ENCODE results near the gene TRIM10.
"Not testable (repeated sequence)": the region's sequence is repeated elsewhere in the genome, so short reads cannot be mapped to it uniquely, and the experiment has no call there.

Gene TRIM10

GRCh38 chr6:30171677-30172471 lies 10.9 kb upstream of the TRIM10 start:
- no peak for DNase-seq

DNA sequence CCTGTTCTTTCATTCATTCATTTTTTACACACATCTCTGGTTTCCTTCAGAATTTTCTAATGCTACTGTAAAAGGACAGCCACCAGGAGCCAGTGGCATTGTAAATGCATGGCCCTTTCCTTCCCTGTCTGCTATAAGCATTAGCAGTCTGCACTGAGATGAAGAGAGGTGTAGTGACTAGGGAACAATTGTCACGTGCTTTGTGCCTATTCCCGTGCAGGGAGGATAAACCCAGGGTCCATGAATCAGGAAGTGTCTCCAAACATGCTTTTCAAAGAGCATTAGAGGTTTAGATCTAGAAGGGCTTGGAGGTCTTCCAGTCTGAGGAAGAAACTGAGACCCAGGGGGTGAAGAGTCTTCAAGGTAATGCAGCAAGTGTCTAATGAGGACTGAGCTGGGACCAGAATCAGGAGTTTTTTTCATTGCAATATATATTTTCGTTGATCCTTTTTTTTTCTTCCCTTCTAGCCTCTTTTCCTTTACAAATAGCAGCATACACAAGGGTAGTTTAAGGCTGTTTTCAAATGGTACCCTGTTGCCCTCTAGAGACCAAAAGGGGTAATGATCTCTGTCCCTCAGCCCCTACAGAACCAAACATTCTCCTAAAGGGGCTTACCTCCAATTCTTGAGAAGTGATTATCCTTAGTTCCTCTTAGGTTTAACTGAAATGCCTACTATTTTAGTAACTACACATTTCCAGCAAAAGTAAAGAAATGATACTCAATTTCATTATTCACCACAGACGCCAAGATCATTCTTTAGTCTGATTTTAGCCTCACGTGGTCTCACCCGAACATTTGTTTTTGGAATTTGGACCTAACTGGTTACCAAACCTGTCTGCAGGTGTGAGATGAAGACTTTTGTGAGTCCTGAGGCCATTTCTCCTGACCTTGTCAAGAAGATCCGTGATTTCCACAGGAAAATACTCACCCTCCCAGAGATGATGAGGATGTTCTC lies 8.9 kb upstream of the TRIM10 start:
- DNase-seq: no peak

DNA sequence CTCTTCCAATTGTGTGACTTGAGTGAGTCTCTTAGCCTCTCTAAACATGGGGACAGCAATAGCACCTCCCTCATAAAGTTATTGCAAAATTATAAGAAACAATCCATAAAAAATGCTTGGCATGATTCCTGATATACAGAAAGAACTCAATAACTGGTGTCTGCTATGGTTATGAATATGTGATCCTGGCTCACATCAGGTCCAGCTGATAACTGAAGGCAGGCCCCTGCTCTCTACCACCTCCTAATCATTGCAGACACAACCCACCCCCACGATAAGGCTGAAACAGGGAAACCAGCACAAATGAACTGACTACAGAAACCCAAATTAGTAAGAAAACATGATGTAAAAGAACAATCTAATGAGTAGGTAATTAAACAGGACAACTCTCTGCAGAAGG lies 7.7 kb upstream of the TRIM10 start:
- no peak for DNase-seq

GRCh38 chr6:30167101-30167500 lies 6.1 kb upstream of the TRIM10 start:
- no peak for DNase-seq

DNA sequence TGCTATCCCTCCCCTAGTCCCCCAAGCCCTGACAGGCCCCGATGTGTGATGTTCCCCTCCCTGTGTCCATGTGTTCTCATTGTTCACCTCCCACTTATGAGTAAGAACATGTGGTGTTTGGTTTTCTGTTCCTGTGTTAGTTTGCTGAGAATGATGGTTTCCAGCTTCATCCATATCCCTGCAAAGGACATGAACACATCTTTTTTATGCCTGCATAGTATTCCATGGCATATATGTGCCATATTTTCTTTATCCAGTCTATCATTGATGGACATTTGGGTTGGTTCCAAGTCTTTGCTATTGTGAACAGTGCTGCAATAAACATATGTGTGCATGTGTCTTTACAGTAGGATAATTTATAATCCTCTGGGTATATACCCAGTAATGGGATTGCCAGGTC lies 4.2 kb upstream of the TRIM10 start:
- not testable (repeated sequence) for DNase-seq

- no peak for DNase-seq
Measured at GRCh38 chr6:30164714-30165113, 3.7 kb upstream of the TRIM10 start.

DNA sequence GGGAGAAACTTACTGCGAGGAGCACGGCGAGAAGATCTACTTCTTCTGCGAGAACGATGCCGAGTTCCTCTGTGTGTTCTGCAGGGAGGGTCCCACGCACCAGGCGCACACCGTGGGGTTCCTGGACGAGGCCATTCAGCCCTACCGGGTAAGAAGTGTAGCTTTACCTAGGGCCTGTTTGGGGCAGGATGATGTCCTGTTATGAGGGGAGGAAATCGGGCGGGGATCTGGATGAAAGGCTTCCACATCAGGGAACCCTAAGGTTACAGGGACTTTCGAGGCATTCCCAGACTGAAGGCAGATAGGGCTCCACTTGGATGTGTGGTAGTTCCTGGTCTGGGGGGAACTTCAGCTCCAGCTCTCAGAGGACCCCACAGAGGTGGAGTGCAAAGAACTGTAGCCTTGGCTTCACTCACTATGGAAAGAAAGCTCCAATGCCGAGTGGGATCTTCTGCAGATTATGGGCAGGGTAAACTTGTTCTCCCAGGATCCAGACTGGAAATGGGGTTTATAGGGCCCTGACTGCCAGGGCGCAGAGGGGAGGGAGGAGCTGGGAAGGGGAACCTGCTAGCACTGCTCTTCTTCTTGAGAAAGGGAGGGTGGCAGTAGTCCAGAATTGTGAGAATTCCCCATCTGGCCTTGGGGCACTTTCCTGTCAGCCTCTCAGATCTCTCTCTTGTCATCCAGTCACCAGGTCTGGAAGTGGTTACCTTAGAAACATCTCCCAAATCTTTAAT lies 3.1 kb upstream of the TRIM10 start:
- no peak for DNase-seq

- DNase-seq: no peak
Measured at GRCh38 chr6:30163090-30163917, 2.3 kb upstream of the TRIM10 start, which contains the start of gene TRIM15. Gene TRIM15 (plus strand): TSS chr6:30163546. CDS start chr6:30163685, 139 bp downstream.

DNA sequence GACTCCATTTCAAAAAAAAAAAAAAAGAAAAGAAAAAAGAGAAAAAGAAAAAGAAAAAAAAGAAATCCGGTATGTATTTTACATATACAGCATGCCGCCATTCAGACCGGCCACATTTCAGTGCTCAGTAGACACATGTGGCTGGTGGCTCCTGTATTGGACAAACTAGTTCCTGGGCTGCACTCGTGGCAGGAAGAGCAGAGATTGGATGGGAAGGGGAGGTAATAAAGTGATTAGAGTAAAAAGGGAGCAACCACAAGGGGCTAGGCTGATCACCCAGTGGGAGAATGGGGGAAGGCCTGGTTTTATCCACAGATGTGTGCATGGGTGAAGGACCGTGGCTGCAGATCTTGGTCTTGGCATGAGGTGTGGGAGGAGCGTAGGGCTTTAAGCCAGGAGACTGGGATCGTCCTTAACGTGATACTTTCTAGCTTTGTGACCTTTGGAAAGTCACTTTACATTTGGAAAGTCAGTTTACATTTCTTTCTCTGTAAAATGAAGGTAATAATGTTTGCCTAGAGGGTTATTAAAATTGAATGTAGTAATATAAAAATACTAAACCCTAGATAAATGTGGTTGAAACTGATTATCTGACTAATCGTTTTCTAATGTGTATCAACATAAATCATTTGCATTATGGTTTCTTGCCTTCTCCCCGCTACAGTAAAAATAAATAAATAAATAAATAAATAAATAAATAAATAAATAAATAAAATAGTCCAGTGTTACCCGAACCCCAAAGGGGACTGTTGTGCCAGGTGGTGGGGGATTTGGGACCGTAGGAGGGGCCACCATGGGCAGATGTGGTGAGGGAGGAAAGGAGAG lies 1.5 kb upstream of the TRIM10 start:
- DNase-seq: no peak

DNA sequence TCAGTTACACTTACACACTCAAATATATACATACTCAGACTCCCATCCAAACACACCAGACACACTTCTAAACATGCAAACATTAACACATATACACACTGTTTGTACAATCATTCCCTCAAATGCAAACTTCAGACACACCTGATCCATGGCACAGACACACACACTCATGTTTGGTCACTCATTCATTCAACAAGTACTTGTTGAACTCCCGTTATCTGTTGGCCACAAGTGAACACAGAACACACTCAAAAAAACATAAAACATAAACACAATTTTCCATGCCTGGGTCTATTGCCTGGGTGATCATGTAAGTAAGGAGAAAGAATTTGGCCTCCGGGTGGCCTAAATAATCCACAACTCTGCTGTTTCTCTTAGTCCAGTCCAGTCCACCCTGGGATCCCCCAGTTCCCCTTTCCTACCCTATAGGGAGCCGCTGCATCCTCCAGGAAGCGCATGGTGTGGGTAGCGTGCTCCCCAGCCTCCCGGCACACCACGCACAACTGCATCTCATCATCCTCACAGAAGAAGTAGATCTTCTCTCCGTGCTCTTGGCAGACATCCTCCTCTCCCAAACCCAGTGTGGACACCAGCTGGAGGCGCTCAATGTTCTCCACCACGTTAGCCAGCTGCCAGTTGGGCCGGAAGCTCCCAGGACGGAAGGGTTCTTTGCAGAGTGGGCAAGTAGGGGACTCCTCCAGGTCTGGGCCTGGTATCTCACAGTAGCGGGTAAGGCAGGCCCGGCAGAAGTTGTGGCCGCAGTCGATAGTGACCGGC lies 815 bp downstream of the TRIM10 start:
- DNase-seq: no peak

GRCh38 chr6:30158475-30159040 lies 2.5 kb downstream of the TRIM10 start:
- no peak for DNase-seq

DNA sequence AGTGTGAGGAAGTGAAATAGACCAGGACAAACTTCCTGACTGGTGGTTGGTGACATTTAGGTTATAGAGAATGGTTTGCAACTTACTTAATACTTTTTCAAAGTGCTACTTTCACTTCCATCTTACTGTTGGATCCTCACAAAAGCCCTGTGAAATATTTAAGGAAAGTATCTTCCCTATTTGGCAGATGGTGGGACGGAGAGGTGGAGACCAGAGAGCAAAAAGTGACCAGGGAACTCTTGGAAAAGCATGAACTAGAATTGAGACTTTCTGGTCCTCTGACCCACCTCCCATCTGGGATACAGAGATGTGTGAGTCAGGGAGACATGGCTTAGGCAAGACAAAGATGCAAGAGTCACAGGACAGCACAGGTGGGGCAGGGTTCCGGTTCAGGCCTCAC lies 3.0 kb downstream of the TRIM10 start:
- DNase-seq: no peak

DNA sequence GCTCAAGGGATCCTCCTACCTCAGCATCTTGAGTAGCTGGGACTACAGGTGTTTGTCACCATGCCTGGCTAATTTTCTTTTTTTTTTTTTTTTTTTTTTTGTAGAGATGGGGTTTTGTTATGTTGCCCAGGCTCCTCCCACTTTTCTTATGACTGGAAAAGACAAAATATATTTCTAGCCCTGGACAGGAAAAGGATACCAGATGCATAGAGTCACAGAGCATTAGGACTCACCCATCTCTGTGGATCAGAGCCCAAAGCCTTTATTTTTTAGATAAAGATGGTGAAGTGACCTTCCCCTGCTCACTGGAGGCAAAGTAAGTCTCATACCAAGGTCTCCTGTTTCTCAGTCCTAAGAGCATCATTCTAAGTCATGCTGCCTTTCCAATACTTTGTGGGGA lies 3.4 kb downstream of the TRIM10 start:
- DNase-seq: no peak

GRCh38 chr6:30156774-30157173 lies 4.2 kb downstream of the TRIM10 start:
- DNase-seq: no peak

DNA sequence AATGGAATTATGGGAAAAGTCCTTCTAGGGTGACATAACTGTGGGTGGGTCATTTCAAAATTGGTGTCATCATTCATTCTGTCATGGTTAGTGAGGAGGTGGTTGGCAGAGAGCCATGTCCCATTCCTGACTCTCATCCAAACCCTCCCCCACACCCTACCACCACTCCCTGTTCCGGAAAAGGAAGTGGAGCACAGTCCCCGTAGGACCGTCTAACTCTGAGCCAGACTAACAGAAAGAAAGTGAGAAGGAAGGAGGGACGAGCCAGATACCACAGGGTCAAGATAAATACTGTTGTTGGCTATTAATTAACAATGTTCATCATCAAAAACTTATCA lies 4.8 kb downstream of the TRIM10 start:
- DNase-seq: no peak

DNA sequence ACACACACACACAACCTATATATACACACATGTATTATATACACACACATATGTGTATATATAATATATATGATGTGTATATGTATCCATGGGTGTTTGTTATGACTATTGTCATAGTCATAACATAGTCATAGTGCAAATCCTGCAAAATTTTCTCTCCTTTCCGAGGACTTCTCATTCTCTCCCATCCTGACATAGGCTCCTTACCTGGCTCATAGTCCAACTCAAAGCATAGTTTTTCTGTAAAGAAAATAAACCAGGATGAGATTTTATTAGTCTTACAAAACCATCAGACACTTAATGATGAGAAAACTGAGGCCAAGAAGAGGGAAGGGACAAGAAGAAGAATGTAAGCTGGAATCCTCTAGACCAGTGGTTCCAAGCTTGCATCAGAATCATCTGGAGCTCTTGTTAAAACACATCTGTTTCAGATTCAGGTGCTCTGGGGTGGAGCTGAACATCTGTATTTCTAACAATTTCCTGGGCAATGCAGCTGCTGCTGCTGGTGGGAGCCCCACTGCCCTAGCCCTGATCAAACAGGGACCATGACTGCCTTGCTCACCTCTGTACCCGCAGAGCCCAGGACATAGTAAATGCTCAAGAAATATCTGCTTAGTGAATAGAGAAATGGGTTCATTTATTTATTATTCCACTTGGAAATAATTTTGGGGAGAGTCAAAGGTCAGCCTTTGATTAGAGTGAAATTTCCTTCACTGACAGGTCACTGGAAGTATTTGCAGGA lies 5.3 kb downstream of the TRIM10 start:
- no peak for DNase-seq

DNA sequence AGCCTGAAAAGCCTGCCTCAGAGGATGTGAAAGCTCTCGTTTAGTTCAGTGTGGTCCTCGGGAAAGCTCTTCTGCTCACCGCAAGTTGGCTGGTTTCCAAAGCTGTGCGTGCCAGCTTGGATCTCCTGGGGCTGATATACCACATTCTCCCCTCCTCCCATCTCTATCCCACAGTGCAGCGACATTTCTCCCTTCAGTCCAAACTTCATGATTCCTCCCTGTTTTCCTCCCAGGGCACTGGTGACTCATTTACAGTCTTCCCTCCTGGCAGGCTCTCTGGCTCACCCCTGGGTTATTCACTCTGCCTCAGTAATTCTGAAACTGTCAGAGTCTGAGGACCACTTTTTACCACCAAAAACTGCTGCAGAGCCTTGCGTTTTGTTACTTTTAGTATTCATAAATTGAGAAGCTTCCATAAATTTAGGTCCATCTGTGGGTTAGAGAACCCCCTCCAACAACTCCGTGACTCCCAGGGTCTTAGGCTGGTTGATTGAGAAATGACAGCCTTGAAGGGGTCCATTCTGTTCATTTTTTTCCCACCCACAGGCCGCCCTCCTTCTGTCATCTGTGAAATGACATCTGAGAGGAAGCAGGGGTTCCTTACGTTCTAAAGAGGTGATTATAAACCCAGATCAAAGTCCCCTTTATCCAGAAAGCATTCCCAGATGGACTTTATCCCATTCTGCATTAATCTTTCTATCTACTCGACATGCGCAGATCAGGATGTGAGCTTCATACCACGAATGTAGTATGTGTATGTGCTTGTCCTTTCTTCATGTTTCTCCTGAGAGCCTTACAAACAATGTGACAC lies 6.1 kb downstream of the TRIM10 start:
- no peak for DNase-seq

DNA sequence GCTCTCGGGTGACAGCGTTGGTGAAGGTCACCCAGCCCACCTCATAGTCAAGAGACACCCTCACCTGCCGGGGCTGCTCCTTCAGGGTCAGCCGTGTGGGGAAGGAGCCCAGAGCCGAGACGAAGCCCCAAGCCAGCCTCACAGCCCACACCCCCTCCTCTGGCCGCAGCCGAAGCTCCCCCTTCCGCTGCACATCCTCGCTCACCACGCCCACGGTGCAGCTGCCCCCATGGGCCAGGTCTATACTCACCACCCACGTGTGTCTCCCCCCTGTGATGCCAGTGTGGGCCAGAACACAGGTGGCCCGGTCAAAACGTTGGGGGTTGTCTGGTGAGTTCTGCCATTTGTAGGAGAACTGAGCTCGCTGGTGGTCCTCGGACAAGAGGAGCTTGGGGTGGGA lies 7.0 kb downstream of the TRIM10 start:
- no peak for DNase-seq

Data from CD4-positive, alpha-beta T cell treated with Interleukin-15 for 1 hour (primary cell).